GM21381 (cell line): Measurements from ENCODE around the gene TLCD1.

Source experiments
- ATAC-seq: cut with Tn5 transposase; IDR thresholded peaks from one replicate; pipeline ENCODE4 v1.9.1; 2021; ENCODE audit warnings: mild to moderate bottlenecking, moderate library complexity; ENCODE audit not compliant: unreplicated experiment

Gene TLCD1, protein sequence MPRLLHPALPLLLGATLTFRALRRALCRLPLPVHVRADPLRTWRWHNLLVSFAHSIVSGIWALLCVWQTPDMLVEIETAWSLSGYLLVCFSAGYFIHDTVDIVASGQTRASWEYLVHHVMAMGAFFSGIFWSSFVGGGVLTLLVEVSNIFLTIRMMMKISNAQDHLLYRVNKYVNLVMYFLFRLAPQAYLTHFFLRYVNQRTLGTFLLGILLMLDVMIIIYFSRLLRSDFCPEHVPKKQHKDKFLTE

GRCh38 chr17:28726226-28726626 lies at the start of gene TLCD1:
TLCD1 (minus strand) TSS chr17:28726233; CDS start chr17:28726097, 136 bp downstream.
- ATAC-seq, result peak; percentile 7

DNA sequence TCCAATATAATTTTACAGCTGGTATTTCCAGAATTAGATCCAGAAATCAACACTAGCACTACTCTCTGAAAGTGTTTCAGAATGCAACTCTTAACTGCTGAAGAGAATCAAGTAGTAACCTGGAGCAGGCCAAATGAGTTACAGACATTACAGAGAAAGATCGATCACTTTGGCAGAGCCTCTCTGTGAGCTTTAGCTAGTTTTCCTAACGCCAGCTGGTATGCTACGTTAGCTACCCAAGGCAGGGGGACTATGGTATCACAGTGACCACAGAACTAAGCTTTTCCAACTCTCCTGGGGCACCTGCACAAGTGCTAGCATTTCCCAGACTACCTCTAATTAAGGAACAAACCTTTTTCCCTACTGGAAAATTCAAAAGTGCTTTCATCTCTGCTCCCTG lies 48.2 kb upstream of the TLCD1 start:
- ATAC-seq, result no peak

GRCh38 chr17:28773736-28774135 lies 47.7 kb upstream of the TLCD1 start:
- ATAC-seq, result no peak

GRCh38 chr17:28765038-28765437 lies 39.0 kb upstream of the TLCD1 start:
- no peak for ATAC-seq

DNA sequence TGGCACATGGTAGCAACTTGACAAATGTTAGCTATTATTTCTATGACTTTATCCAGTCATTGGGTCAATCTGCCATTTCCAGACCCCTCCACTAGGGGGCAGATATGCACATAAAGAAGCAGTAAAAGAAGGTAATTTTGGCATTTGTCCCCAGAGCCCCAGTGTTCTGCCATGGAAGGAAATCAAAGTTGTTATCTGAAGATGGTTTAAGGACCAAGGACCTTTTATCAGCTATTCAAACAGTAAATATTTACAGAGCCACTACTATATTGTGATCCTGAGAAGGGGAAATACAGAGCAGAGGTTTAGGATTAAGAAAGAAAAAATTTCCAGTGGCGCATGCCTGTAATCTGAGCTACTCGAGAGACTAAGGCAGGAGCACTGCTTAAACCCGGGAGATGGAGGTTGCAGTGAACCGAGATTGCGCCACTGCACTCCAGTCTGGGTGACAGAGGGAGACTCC lies 37.8 kb upstream of the TLCD1 start:
- ATAC-seq, result peak; percentile 28

DNA sequence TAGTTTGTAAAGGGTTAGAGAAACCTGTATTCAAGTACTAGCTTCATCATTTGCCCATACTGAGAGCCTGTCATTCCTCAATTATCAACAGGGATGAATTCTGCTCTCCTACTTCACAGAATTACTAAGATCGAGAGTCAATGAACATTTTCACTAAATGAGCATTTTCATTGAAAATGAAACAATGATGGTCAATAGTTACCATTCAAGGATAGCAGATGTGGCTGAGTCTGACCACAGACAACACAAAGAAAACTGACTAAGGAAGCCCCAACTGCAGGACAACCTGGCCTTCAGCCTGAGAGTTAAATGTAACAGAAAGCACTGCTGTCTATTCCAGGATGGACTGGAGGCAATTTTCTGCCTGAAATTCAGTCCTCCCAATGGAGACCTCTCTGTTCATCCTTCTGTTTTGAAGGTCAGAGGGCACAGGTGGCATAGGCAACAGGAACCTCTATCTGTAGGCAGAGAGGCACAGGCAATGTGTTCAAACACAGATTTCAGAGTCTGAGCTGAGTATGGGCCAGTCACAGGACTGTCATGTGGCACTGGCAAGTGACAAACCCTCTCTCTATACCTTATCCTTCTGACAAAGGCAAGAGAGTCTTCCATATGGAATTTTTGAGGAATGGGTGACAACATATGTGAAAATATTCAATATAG lies 37.2 kb upstream of the TLCD1 start:
- ATAC-seq, result peak; percentile 66

- no peak for ATAC-seq
Measured at GRCh38 chr17:28760601-28761562, 34.8 kb upstream of the TLCD1 start.

DNA sequence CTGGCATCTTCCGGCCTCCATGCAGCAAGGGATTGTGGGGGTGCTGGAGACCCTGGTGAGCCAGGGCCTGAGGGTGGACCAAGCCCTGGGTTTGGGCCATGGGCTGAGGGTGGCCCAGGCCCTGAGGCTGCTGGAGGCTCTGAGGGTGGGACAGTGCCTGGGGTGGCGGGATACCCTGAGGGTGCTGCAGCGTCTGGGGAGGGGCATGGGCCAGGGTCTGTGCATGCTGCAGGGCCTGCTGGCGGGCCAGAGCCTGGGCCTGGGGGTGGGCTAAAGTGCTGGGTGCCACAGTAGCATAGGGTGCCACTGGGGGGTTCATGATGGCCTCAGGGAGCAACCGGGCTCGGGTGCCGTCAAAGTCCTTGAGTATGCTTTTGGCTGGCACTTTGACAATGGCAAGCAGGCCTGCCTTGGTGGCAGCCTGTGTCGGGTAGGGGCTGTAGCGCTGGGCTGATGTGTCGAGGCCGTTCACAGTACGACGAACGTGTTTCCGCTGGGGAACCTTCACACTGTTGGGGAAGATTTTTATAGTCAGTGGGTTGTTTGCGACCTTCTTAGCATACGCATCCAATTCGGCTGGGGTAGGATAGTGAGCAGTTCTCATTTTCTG lies 33.3 kb upstream of the TLCD1 start:
- ATAC-seq, result no peak

DNA sequence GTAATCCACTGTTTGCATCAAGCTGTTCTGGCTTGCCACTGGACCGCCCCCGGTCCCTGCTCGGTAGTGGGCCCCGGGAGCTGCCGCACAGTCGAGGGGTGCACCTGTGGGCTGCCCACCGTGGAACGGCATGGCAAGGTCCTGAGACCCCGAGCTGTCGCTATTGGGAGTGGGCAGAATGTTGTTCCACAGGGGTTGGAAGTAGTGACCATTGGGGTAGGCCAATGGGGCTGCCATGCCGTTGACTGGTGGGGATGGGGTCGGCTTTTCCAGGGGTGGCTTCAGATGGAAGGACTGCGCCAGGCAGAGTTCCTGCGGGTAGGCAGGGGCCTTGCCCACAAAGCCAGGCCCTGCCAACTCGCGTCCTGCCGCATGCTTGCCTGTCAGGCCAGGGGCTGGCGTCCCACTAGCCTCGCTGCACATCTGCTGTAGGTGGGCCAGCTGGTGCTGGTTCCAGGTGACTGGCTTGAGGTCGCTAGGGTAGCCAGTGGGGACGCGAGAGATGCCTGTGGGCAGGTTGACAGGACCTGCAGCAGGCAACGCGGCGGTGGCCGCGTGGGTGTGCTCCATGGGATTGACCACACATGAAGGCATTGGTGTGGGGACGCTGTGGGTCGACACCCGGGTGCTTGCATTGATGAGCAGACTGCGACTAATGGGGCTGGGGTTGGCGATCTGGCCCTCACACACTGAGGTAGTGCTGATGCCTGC lies 32.5 kb upstream of the TLCD1 start:
- ATAC-seq, result no peak

- no peak for ATAC-seq
Measured at GRCh38 chr17:28756049-28756804, 30.2 kb upstream of the TLCD1 start.

DNA sequence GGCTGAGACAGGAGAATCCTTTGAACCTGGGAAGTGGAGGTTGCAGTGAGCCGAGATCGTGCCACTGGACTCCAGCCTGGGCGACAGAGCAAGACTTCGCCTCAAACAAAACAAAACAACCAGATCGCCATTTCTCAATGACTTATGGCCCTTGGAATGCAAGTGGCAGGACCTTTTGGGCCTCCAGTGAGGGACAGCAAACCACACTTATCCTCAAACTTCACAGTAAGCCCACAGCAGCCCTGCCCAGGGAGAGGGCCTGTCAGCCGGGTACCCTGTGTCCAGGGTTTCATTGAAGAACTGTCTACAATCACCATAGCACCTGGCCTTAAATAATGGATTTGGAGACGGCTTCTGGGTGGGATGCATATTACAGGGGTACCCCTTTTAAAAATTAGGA lies 29.5 kb upstream of the TLCD1 start:
- ATAC-seq, result no peak

DNA sequence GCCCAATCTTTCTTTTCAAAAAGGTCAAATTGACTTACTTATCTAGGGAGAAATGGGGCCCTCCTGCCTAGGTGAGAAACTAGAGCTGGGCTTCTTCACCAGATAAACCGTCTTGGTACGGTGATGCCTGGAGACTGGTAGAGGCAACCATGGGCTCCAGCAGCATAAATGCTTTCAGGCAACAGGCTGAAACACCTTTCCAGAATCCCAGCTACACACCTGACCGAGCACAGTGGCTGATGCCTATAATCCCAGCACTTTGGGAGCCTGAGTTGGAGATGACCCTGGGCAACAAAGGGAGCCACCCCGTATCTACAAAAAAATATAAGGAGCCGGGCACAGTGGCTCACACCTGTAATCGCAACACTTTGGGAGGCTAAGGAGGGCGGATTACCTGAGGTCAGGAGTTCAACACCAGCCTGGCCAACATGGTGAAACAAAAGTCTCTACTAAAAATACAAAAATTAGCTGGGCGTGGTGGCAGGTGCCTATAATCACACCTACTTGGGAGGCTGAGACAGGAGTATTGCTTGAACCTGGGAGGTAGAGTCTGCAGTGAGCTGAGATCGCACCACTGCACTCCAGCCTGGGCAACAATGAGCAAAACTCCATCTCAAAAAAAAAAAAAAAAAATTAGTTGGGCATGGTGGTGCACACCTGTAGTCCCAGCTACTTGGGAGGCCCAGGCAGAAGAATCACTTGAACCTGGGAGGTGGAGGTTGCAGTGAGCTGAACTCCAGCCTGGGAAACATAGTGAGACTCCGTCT lies 25.8 kb upstream of the TLCD1 start:
- no peak for ATAC-seq

GRCh38 chr17:28750178-28751047 lies 24.4 kb upstream of the TLCD1 start:
- peak; percentile 75 for ATAC-seq

DNA sequence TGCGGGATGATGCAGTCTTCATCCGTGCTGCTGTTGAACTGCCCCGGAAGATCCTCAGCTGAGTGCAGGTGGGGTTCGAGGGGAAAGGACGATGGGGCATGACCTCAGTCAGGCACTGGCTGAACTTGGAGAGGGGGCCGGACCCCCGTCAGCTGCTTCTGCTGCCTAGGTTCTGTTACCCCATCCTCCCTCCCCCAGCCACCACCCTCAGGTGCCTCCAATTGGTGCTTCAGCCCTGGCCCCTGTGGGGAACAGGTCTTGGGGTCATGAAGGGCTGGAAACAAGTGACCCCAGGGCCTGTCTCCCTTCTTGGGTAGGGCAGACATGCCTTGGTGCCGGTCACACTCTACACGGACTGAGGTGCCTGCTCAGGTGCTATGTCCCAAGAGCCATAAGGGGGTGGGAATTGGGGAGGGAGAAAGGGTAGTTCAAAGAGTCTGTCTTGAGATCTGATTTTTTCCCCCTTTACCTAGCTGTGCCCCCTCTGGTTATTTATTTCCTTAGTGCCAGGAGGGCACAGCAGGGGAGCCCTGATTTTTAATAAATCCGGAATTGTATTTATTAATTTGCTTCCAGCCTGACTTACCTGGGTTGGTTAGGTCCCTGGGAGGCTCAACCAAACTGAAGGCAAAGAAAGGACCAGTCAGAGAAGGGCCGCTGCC lies 23.6 kb upstream of the TLCD1 start:
- ATAC-seq, result peak; percentile 9

- ATAC-seq, result no peak
Measured at GRCh38 chr17:28748852-28749515, 23.0 kb upstream of the TLCD1 start.

DNA sequence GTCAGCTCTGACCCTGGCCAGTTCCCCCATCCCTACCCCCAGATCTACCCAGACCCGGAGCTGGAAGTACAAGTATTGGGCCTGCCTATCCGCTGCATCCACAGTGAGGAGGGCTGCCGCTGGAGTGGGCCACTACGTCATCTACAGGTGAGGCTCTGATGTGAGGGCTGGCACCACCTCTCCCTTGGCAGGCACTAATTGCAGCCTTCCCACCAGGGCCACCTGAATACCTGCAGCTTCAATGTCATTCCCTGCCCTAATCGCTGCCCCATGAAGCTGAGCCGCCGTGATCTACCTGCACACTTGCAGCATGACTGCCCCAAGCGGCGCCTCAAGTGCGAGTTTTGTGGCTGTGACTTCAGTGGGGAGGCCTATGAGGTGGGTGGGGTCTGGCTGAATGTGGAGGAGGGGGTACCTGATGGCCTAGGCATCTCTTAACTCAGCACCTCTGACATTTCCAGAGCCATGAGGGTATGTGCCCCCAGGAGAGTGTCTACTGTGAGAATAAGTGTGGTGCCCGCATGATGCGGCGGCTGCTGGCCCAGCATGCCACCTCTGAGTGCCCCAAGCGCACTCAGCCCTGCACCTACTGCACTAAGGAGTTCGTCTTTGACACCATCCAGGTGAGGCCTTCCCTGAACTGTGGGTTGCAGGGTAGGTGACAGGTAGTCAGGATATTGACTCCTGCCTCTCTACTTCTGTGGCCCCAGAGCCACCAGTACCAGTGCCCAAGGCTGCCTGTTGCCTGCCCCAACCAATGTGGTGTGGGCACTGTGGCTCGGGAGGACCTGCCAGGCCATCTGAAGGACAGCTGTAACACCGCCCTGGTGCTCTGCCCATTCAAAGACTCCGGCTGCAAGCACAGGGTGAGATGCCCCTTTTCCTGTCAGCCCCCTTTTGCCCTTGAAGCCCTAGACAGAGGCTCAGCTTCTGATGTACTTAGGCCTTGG lies 22.0 kb upstream of the TLCD1 start:
- ATAC-seq, result no peak
